GM21723 (cell line): ENCODE data around the gene KCNMB1.
A peak's percentile ranks its signal among the peaks of the same experiment; 100 is the strongest.

ENCODE experiments used
- ATAC-seq: cut with Tn5 transposase; IDR thresholded peaks from one replicate; pipeline ENCODE4 v1.9.1; 2021; ENCODE audit warnings: mild to moderate bottlenecking, moderate library complexity; ENCODE audit not compliant: unreplicated experiment

The KCNMB1 gene

GRCh38 chr5:170416526-170416925, 27.4 kb upstream of the KCNMB1 start:
- no peak for ATAC-seq

GRCh38 chr5:170414786-170415185, 25.6 kb upstream of the KCNMB1 start:
- ATAC-seq, result no peak

GRCh38 chr5:170413897-170414296, 24.7 kb upstream of the KCNMB1 start:
- ATAC-seq, result no peak

- ATAC-seq, result no peak
Measured at GRCh38 chr5:170411100-170411499, 21.9 kb upstream of the KCNMB1 start.

- ATAC-seq, result no peak
Measured at GRCh38 chr5:170410401-170410800, 21.2 kb upstream of the KCNMB1 start.

GRCh38 chr5:170408877-170409660, 19.9 kb upstream of the KCNMB1 start:
- no peak for ATAC-seq

GRCh38 chr5:170408226-170408625, 19.1 kb upstream of the KCNMB1 start:
- no peak for ATAC-seq

GRCh38 chr5:170407062-170407461, 17.9 kb upstream of the KCNMB1 start:
- ATAC-seq, result no peak

- no peak for ATAC-seq
Measured at GRCh38 chr5:170405817-170406216, 16.6 kb upstream of the KCNMB1 start.

- ATAC-seq, result no peak
Measured at GRCh38 chr5:170404398-170404797, 15.2 kb upstream of the KCNMB1 start.

- no peak for ATAC-seq
Measured at GRCh38 chr5:170403675-170404074, 14.5 kb upstream of the KCNMB1 start.

GRCh38 chr5:170402508-170402907, 13.3 kb upstream of the KCNMB1 start:
- no peak for ATAC-seq

- no peak for ATAC-seq
Measured at GRCh38 chr5:170397059-170397458, 7.9 kb upstream of the KCNMB1 start.

- ATAC-seq, result no peak
Measured at GRCh38 chr5:170393958-170394357, 4.8 kb upstream of the KCNMB1 start.

- ATAC-seq, result peak; percentile 56
Measured at GRCh38 chr5:170393235-170393634, 4.1 kb upstream of the KCNMB1 start.

- ATAC-seq, result no peak
Measured at GRCh38 chr5:170390472-170390871, 1.3 kb upstream of the KCNMB1 start.

- ATAC-seq, result no peak
Measured at GRCh38 chr5:170389550-170389892, 354 bp upstream of the KCNMB1 start.

GRCh38 chr5:170387775-170388639, 1.2 kb downstream of the KCNMB1 start:
- no peak for ATAC-seq

- no peak for ATAC-seq
Measured at GRCh38 chr5:170386743-170387395, 2.3 kb downstream of the KCNMB1 start.

- ATAC-seq, result no peak
Measured at GRCh38 chr5:170383227-170383626, 5.9 kb downstream of the KCNMB1 start.

- no peak for ATAC-seq
Measured at GRCh38 chr5:170382790-170383189, 6.4 kb downstream of the KCNMB1 start.
